Lung (tissue), 12 donors: ENCODE data around the gene CENPE. TPM values are rescaled to one million over a fixed set of nuclear protein-coding genes. Genes with fewer than 3 reads are reported as not detected.

Experiments used
- ATAC-seq: fragments of 200-7000 bp; cut with Tn5 transposase; one replicate; pipeline ENCODE4 v1.9.1; 2020; ENCODE audit warnings: moderate number of reproducible peaks; ENCODE audit not compliant: insufficient read depth, low FRiP score
- DNase-seq, 3 donors: peaks; one replicate each; pipeline ENCODE4 v3.0.0-alpha.2; 2013 to 2017
- H3K27ac ChIP-seq, 2 donors: one replicate each; pipeline ENCODE4 v1.5.1; 2013; ENCODE audit warnings: mild to moderate bottlenecking in 2 of 2, moderate library complexity in 2 of 2, control low read depth in 1 of 2, inconsistent platforms in 1 of 2, low read depth in 1 of 2, low read length in 1 of 2
- H3K27me3 ChIP-seq, 3 donors: one replicate each; pipeline ENCODE4 v1.5.1; 2013; ENCODE audit warnings: low read length in 2 of 3; ENCODE audit not compliant: control insufficient read depth in 3 of 3, insufficient read depth in 3 of 3
- H3K36me3 ChIP-seq, 4 donors: one replicate each; pipeline ENCODE4 v1.5.1; 2013; ENCODE audit warnings: low read length in 4 of 4, mild to moderate bottlenecking in 1 of 4, moderate library complexity in 1 of 4; ENCODE audit not compliant: control insufficient read depth in 4 of 4, insufficient read depth in 4 of 4
- H3K4me1 ChIP-seq, 5 donors: one replicate each; pipeline ENCODE4 v1.5.1; 2013; ENCODE audit warnings: low read length in 5 of 5, mild to moderate bottlenecking in 2 of 5, moderate library complexity in 1 of 5; ENCODE audit not compliant: control insufficient read depth in 5 of 5, insufficient read depth in 5 of 5
- H3K4me3 ChIP-seq: one replicate; pipeline ENCODE4 v1.5.1; 2013; ENCODE audit warnings: mild to moderate bottlenecking, control low read depth, moderate library complexity
- H3K9ac ChIP-seq, 2 donors: one replicate each; pipeline ENCODE4 v1.5.1; 2013; ENCODE audit warnings: low read length in 2 of 2, control low read depth in 1 of 2; ENCODE audit not compliant: insufficient read depth in 1 of 2
- H3K9me3 ChIP-seq, 4 donors: one replicate each; pipeline ENCODE4 v1.5.1; 2013; ENCODE audit warnings: low read length in 3 of 4, mild to moderate bottlenecking in 1 of 4, moderate library complexity in 1 of 4; ENCODE audit not compliant: control insufficient read depth in 4 of 4, insufficient read depth in 3 of 4
- WGBS, 2 donors: extraction: QIAGEN DNeasy Blood & Tissue Kit; methylation state at CpG; one replicate each; pipeline ENCODE4 v1.1.7; 2013; 5-methylcytosine and 5-hydroxymethylcytosine counted together
- polyA plus RNA-seq, 2 donors: library from polyadenylated mRNA; stranded (reverse); fragments of 200-250 nt; gene quantifications; one replicate each; pipeline ENCODE4 v1.2.1, GENCODE V29; 2013
- total RNA-seq, 2 donors: library from RNA; depleted of rRNA in 1 of 2; stranded (reverse); fragments of >200 nt in 1 of 2; gene quantifications; one replicate each; pipeline ENCODE4 v1.2.1, GENCODE V29; 2014 to 2021
- TF ChIP-seq, protein P1 (sequence below): IDR thresholded peaks from 2 replicates; pipeline ENCODE4 v1.5.1; 2012; ENCODE audit warnings: mild to moderate bottlenecking; ENCODE audit errors: control extremely low read depth, extremely low read depth
- donor health status: control.
- donor health status: control.
- donor health status: Bipolar disorder and iron deficiency.
- donor health status: healthy.
- donor health status: DM: yes; HTN: yes; CAD: no.

The CENPE gene
- total and polyA plus RNA-seq, 4 donors = 0.28 to 6.5 (median 0.85) TPM

DNA sequence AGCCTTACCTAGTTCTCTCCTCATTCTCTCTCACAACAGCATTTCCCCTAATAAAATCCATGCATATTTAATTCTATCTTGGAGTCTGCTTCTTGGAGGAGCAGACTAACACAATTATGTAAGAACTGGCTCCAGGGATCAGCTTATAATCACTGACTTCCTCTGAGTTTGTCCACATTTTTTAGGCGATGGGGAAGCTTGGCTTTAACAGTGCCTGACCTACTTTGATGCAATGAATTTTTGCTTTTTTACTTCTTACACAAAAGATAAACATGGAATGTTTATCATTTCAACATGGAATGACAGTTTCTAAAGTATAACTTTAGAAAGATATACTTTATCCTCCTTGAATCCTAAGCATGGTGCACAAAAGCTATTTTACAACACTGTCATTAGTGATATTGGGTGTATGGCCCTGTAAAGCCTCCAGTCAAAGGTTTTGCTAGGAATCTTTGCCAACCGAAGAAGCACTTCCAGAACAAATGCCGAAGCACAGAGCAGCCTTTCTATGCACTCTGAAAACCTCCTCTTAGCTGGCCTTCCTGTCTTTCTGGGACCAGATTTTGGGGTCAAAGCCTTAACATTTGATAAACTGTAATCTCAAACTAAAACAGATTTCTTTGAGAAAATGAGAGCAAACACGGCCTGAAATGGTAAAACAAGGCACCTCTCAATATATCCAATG is 99.2 kb downstream of the CENPE start:
- ATAC-seq = no peak
- Histone ChIP-seq H3K36me3 (peaks cover 0 to 3% (median under 1%) of the 10 kb centered on the region in 4 donors), H3K4me3 (peak overlapping the region; percentile 11), H3K9ac (peak overlapping the region; percentile 42 to 90), H3K27me3 (no peaks in the 10 kb centered on the region), H3K4me1 (peaks cover 5 to 14% (median 6%) of the 10 kb centered on the region in 5 donors), H3K27ac (peak overlapping the region; percentile 58 to 64), H3K9me3 (no peaks in the 10 kb centered on the region)
- TF ChIP-seq, protein P1, sequence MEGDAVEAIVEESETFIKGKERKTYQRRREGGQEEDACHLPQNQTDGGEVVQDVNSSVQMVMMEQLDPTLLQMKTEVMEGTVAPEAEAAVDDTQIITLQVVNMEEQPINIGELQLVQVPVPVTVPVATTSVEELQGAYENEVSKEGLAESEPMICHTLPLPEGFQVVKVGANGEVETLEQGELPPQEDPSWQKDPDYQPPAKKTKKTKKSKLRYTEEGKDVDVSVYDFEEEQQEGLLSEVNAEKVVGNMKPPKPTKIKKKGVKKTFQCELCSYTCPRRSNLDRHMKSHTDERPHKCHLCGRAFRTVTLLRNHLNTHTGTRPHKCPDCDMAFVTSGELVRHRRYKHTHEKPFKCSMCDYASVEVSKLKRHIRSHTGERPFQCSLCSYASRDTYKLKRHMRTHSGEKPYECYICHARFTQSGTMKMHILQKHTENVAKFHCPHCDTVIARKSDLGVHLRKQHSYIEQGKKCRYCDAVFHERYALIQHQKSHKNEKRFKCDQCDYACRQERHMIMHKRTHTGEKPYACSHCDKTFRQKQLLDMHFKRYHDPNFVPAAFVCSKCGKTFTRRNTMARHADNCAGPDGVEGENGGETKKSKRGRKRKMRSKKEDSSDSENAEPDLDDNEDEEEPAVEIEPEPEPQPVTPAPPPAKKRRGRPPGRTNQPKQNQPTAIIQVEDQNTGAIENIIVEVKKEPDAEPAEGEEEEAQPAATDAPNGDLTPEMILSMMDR = no peak
- peak; percentile 13 to 64 (median 59) for DNase-seq
- 18 to 28% methylated on average over 4 of the region's 4 CpGs for WGBS, 2 donors

DNA sequence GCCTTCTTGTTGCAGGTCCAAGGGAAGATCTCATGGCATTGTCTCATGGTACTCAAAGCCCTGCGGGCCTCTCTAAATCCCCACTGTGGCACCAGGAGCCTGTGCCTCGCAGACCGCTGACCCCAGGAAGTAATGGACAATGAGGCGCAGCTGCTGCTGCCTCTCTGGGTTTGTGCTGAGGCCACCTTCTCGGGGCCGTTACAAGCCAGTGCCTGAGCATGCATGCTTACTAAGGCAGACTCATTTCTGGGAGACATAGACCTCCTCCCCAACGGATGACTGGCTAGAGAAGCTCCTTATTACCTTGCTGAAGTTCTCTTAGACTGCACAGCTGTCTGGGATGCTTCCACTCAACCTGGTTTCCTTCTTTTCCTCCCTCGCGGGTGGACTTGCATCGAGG is 99.8 kb downstream of the CENPE start:
- no peaks in the 10 kb centered on the region for H3K9me3 ChIP-seq
- peaks cover 5 to 14% (median 6%) of the 10 kb centered on the region in 5 donors for H3K4me1 ChIP-seq
- peak in 2 of 3 donors; percentile 10 to 17 for DNase-seq
- H3K27me3 ChIP-seq = no peaks in the 10 kb centered on the region
- peaks cover 0 to 5% (median 1%) of the 10 kb centered on the region in 4 donors for H3K36me3 ChIP-seq
- ATAC-seq = no peak
- peak overlapping the region in 1 of 2 donors; percentile 90 for H3K9ac ChIP-seq
- WGBS, 2 donors = 65 to 82% methylated on average over 10 of the region's 10 CpGs
- TF ChIP-seq, protein P1 = no peak
- no peak overlapping the region for H3K4me3 ChIP-seq
- peak overlapping the region in 1 of 2 donors; percentile 10 for H3K27ac ChIP-seq

DNA sequence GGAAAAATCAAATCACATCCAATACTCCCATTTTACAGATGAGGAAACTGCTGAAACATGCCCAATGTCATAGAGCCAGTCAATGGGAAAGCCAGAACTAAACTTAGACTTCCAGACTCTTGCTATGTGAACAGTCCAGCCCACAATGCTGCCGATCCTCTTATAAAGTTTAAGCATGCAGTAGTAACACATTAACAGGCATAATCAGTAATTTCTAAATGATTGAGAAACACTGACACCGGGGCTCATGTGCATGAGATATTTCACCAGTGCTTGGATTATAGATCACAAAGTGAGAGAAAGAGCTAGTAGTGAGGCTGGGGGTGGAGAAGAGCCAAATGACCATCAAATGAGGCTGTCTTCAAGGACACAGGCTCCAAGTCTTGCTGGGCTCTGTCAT is 101.0 kb downstream of the CENPE start:
- Histone ChIP-seq H3K4me1 (peaks cover 5 to 14% (median 6%) of the 10 kb centered on the region in 5 donors), H3K9me3 (no peaks in the 10 kb centered on the region), H3K27ac (no peak overlapping the region), H3K9ac (no peak overlapping the region), H3K27me3 (no peaks in the 10 kb centered on the region), H3K4me3 (no peak overlapping the region), H3K36me3 (peaks cover 0 to 6% (median 2%) of the 10 kb centered on the region in 4 donors)
- WGBS, 2 donors = 71 to 84% methylated on average over 2 of the region's 2 CpGs
- ATAC-seq = no peak
- TF ChIP-seq, protein P1 = no peak
- DNase-seq = peak in 1 of 3 donors; percentile 12
